ENCODE measurements around the gene AUTS2.

Gene AUTS2

GRCh38 chr7:69739190-69739589, 140.9 kb downstream of the AUTS2 start:
- in situ Hi-C loops (cut with MboI; ENCODE audit: low pct_unique_long_range_greater_than_20kb, low sequenced_read_pairs): no loop called here
- no peak for DNase-seq

DNA sequence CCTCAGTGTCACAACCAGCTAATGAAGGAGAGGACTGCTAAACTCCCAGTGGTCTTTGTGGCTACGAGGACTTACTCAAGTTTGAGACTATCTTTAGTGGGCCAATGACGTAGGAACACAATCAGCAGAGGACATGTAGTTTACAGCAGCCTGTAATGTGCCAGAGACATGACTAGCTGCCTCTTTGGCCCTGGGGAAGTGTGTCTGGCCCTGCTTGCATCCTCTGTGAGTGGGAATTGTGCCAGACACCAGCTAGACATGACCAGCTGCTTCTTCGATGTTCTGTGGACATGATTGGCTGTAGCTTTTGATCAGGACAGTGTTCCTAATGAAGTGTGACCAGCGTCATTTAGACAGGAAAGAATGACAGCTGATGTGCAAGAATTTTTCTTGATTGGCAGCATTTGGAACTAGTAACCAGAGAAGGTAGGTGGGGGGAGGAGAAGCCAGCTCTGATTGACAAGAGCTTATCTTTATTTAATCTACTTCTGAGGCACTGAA, 141.7 kb downstream of the AUTS2 start:
- DNase-seq: no peak
- in situ Hi-C loops (cut with MboI; ENCODE audit: low pct_unique_long_range_greater_than_20kb, low sequenced_read_pairs): no loop called here

- in situ Hi-C loops (cut with MboI; ENCODE audit: low pct_unique_long_range_greater_than_20kb, low sequenced_read_pairs): no loop called here
- DNase-seq: no peak
Measured at GRCh38 chr7:69742237-69742636, 144.0 kb downstream of the AUTS2 start.

GRCh38 chr7:69743436-69743835, 145.2 kb downstream of the AUTS2 start:
- in situ Hi-C loops (cut with MboI; ENCODE audit: low pct_unique_long_range_greater_than_20kb, low sequenced_read_pairs): no loop called here
- no peak for DNase-seq

DNA sequence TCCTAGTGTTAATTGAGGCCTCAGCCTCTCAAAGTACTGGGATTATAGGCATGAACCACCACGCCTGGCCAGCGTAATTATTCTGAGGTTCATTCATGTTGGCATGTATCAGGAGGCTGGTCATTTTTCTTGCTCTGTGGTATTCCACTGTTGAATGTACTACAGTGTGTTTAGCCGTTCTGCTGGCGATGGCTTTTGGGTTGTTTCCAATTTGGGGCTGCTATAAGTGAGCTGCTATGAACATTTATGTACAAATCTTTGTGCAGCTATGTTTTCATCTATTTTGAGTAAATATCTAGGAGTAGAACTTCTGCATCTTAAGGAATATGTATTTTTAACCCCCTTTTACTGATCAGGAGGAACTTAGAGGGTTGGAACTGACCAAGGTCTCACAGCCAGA, 145.8 kb downstream of the AUTS2 start:
- in situ Hi-C loops (cut with MboI; ENCODE audit: low pct_unique_long_range_greater_than_20kb, low sequenced_read_pairs): no loop called here

GRCh38 chr7:69746383-69746782, 148.1 kb downstream of the AUTS2 start:
- in situ Hi-C loops (cut with MboI; ENCODE audit: low pct_unique_long_range_greater_than_20kb, low sequenced_read_pairs): no loop called here
- DNase-seq: no peak

More for the DNA sequence above, 145.8 kb downstream of the AUTS2 start:
- no peak for DNase-seq

DNA sequence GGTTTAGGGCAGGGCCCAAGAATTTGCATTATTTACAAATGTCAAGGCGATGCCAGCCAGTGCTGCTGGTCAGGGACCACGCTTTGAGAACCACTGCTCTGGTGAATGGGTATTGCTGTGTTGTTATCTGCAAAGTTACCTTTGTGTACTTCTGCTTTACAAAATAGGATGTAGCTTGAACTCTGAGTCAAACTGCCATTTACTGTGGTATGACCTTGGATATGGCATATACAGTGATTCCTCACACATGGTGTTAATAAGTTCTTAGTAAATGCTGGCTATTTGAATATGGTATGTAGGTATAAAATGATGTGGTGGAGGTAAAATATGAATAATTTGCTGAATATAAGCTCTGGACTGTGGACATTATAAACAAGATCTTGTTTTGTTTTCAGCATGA, 148.9 kb downstream of the AUTS2 start:
- no peak for DNase-seq
- in situ Hi-C loops (cut with MboI; ENCODE audit: low pct_unique_long_range_greater_than_20kb, low sequenced_read_pairs): no loop called here

GRCh38 chr7:69748530-69748929, 150.3 kb downstream of the AUTS2 start:
- in situ Hi-C loops (cut with MboI; ENCODE audit: low pct_unique_long_range_greater_than_20kb, low sequenced_read_pairs): no loop called here
- DNase-seq: no peak

DNA sequence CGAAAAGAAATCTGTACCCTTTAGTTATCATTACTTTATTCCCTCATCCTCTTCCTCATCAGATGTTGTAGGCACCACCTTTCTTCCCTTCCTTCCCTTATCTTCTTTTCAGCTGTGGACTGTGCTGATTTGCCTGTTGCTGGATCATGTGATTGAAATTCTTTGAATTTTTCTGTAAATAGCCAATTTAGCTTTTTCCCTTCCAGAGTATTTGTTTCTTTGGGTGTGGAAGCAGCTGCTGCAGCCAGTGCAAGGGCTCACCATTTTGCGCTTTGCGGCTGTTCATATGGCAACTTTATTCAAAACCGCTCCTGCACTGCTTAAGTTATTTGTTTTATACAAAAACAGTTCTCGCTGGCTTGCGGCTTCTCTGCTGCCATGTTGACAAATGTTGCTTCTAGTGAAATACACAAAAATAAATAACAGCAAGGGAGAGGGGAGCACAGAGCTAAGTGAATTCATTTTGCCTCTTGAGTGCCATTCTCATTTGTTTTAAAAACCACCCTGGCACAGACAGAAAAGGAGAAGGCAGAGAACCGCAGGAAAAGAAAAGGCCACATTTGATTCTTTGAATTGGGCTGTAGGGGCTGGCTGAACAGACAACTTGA, 151.2 kb downstream of the AUTS2 start:
- in situ Hi-C loops (cut with MboI; ENCODE audit: low pct_unique_long_range_greater_than_20kb, low sequenced_read_pairs): no loop called here
- DNase-seq: no peak

DNA sequence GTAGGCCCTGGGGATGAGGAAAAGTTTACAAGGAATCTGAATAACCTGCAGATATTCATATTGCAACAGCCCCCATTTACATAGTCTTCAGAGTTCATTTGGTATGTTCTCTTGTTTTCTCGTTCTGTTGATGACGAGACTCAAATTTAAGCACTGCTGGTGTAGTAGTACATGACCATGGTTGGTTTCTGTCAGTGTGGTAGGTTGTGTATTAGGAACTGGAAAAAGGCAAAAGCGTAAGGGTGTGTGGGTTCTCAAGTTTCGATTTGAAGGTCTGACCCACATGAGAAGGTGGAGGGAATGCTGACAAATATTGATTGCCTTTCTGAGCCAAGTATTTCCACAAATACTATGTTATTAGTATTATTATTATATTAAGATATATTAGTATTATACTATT, 151.7 kb downstream of the AUTS2 start:
- DNase-seq: no peak
- in situ Hi-C loops (cut with MboI; ENCODE audit: low pct_unique_long_range_greater_than_20kb, low sequenced_read_pairs): no loop called here

DNA sequence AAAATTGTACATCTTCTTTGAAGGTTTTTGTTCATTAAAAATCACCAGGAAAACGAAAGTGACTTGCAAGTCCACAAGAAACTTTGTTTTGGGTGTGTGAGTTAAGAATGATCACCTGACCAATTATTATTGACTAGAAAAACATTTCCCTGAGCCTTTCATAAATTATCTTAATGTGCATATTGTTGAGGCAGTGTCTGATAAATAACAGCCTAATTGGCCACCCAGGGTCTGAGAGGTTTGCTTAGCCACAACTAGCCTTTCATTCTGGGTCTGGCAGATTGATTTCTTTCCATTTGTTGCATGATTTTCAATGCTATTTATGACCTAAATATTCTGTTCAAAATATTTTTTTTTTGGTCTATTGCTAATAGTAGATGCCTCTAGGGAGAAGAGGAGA, 152.8 kb downstream of the AUTS2 start:
- in situ Hi-C loops (cut with MboI; ENCODE audit: low pct_unique_long_range_greater_than_20kb, low sequenced_read_pairs): no loop called here
- DNase-seq: no peak

GRCh38 chr7:69753981-69754380, 155.7 kb downstream of the AUTS2 start:
- in situ Hi-C loops (cut with MboI; ENCODE audit: low pct_unique_long_range_greater_than_20kb, low sequenced_read_pairs): no loop called here
- DNase-seq: no peak

GRCh38 chr7:69754476-69754875, 156.2 kb downstream of the AUTS2 start:
- in situ Hi-C loops (cut with MboI; ENCODE audit: low pct_unique_long_range_greater_than_20kb, low sequenced_read_pairs): no loop called here
- no peak for DNase-seq

DNA sequence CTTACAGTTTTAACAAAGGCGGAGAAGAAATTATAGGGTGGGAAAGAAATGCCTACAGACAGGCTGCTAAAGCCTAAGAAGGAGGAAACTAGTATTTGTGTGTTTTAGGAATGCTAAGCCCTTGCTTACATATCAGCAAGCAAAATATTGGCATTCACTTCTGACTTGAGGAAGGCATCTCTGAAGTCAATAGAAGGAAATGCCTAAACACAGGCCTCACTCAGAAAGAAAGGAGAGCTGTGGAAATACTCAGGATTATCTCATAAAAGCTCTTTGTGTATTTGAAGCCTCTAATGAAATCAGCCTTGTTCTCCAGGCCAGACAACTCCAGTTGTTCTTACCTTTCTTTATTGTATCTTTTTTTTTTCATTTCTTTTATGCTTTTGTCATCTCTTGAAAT, 158.0 kb downstream of the AUTS2 start:
- no peak for DNase-seq
- in situ Hi-C loops (cut with MboI; ENCODE audit: low pct_unique_long_range_greater_than_20kb, low sequenced_read_pairs): no loop called here

DNA sequence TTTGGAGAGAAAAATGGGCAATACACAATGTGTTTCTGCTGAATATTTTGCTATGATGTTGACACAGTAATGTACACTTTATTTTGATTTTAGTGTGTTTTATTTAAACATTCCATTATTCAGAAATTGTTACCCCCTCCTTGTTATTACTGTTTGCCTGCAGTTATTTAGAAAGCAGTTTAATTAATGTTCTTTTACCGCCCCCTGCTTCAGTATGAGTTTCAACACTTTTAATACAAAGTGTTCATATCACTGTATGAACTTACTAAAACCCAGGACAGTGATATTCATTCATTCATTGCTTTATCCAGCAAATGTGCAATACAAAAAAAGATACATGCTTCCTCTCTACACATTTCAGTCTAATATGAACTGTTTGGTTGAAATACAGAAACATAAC, 159.3 kb downstream of the AUTS2 start:
- in situ Hi-C loops (cut with MboI; ENCODE audit: low pct_unique_long_range_greater_than_20kb, low sequenced_read_pairs): no loop called here
- DNase-seq: no peak

- no peak for DNase-seq
- in situ Hi-C loops (cut with MboI; ENCODE audit: low pct_unique_long_range_greater_than_20kb, low sequenced_read_pairs): no loop called here
Measured at GRCh38 chr7:69757981-69758430, 159.7 kb downstream of the AUTS2 start.

DNA sequence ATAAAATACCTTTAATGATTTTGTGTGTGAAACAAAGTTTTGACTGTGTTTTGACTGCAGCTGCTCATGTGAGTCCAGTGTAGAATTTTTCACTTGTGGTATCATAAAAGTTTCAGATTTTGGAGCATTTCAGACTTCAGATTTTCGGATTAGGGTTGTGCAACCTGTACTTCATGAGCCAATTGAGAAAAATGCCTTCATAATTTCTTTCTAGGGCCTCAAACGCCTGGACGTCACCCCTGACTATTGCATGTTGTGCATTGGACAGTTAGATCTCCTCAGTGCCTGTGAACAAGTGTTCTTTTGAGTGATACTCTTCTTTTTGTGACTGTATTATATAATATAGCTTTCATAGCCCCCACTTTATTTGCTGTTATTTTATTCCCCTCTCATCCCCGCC, 161.1 kb downstream of the AUTS2 start:
- no peak for DNase-seq

DNA sequence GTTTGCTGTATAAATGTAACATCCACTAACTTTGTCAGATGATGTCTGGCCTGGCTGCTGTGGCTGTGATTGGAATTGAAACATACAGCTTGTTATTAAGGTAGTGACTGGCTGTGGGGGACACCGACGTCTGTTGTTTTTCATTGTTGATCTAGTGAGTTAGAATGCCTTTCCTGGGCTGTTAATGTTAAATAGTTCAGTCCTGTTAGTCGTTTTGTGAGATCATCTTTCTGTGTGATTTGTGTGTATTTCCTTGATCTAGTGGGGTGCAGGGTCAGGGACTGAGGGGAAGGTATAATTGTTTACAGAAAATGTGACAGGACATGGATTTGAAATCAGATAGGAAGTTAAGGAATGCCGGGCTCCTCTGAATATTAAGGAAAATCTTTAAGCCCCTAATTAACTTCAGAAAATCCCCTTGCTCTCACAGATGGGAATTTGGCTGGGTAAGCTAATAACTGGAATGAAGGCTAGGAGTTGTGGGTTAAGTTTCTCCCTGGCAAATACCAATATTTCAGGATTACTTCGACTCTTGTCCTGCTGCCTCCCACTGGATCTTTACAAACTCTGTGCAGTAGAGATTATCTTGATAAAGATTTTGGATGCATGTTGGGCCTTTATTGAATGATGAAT, 163.1 kb downstream of the AUTS2 start:
- no peak for DNase-seq
- in situ Hi-C loops (cut with MboI; ENCODE audit: low pct_unique_long_range_greater_than_20kb, low sequenced_read_pairs): no loop called here

More for the DNA sequence above, 161.1 kb downstream of the AUTS2 start:
- in situ Hi-C loops (cut with MboI; ENCODE audit: low pct_unique_long_range_greater_than_20kb, low sequenced_read_pairs): no loop called here

GRCh38 chr7:69762821-69763352, 164.6 kb downstream of the AUTS2 start:
- in situ Hi-C loops (cut with MboI; ENCODE audit: low pct_unique_long_range_greater_than_20kb, low sequenced_read_pairs): no loop called here
- DNase-seq: no peak

- in situ Hi-C loops (cut with MboI; ENCODE audit: low pct_unique_long_range_greater_than_20kb, low sequenced_read_pairs): no loop called here
- no peak for DNase-seq
Measured at GRCh38 chr7:69763513-69763912, 165.2 kb downstream of the AUTS2 start.

DNA sequence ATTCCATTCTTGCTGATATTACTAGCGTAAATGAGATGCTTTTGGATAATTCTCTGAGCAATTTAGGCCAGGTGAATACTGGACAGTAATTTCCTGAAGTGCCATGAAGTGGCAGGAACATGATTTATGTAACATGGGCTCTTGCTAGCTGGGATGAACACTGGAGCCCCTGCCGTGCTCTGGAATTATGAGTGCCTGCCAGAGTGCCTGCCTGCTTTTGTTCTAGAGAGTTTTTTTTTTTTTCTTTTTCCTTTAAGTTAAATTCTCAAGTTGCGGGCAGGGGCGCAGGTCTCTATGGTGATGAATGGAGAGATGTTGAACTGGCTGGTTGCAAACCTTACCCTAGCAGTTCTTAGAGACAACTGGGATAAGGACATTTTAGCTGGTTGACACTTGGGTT, 165.9 kb downstream of the AUTS2 start:
- no peak for DNase-seq
- in situ Hi-C loops (cut with MboI; ENCODE audit: low pct_unique_long_range_greater_than_20kb, low sequenced_read_pairs): no loop called here

All from KBM-7 (cell line).